Mesenchymal stem cell (in vitro differentiated cells and primary cell): Measurements from ENCODE around the gene WIPF3.

Experiments
- DNase-seq: peaks from one replicate; pipeline ENCODE4 v3.0.0-alpha.2; 2013
- H2AFZ ChIP-seq: one replicate; pipeline ENCODE4 v1.6.1; 2013; ENCODE audit warnings: low read depth, mild to moderate bottlenecking, control low read depth, inconsistent platforms, low read length, moderate library complexity
- H2AK5ac ChIP-seq: 2 replicates; pipeline ENCODE4 v1.6.1; 2013; ENCODE audit warnings: low read length, moderate library complexity, mild to moderate bottlenecking, inconsistent platforms; ENCODE audit not compliant: severe bottlenecking
- H2BK120ac ChIP-seq: one replicate; pipeline ENCODE4 v1.6.1; 2013; ENCODE audit warnings: low read depth, mild to moderate bottlenecking, inconsistent platforms, low read length, moderate library complexity
- H2BK12ac ChIP-seq, 2 experiments: one replicate each; pipeline ENCODE4 v1.6.1; 2013; ENCODE audit warnings: inconsistent platforms in 2 of 2, low read length in 2 of 2, mild to moderate bottlenecking in 2 of 2, moderate library complexity in 2 of 2, control low read depth in 1 of 2
- H2BK15ac ChIP-seq: one replicate; pipeline ENCODE4 v1.6.1; 2013; ENCODE audit warnings: mild to moderate bottlenecking, low read depth, inconsistent platforms; ENCODE audit not compliant: poor library complexity, severe bottlenecking
- H2BK5ac ChIP-seq: 2 replicates; pipeline ENCODE4 v1.6.1; 2013; ENCODE audit warnings: low read depth, mild to moderate bottlenecking, low read length, control low read depth, inconsistent platforms; ENCODE audit not compliant: poor library complexity, severe bottlenecking
- H3K14ac ChIP-seq, 2 experiments: one replicate each; pipeline ENCODE4 v1.6.1; 2013; ENCODE audit warnings: inconsistent platforms in 2 of 2, low read length in 2 of 2, control low read depth in 1 of 2, mild to moderate bottlenecking in 1 of 2, moderate library complexity in 1 of 2
- H3K18ac ChIP-seq, 2 experiments: one replicate each; pipeline ENCODE4 v1.6.1; 2013; ENCODE audit warnings: inconsistent platforms in 2 of 2, low read length in 2 of 2, control low read depth in 1 of 2, low read depth in 1 of 2, mild to moderate bottlenecking in 1 of 2
- H3K23ac ChIP-seq, 2 experiments: one replicate each; pipeline ENCODE4 v1.6.1; 2013; ENCODE audit warnings: inconsistent platforms in 2 of 2, low read length in 2 of 2, mild to moderate bottlenecking in 2 of 2, moderate library complexity in 2 of 2, control low read depth in 1 of 2
- H3K27ac ChIP-seq: 2 replicates; pipeline ENCODE4 v1.5.1; 2013; ENCODE audit warnings: mild to moderate bottlenecking, moderate library complexity, low read length, control low read depth, inconsistent platforms; ENCODE audit not compliant: poor library complexity, severe bottlenecking
- H3K27me3 ChIP-seq, 2 experiments: 2 replicates each; pipeline versions ENCODE4 v1.6.1 to v1.7.0; 2013; ENCODE audit warnings: low read length in 2 of 2, mild to moderate bottlenecking in 2 of 2, moderate library complexity in 2 of 2, control low read depth in 1 of 2, inconsistent platforms in 1 of 2; ENCODE audit not compliant: control insufficient read depth in 1 of 2, insufficient read depth in 1 of 2
- H3K36me3 ChIP-seq, 2 experiments: 2 replicates each; pipeline versions ENCODE4 v1.6.1 to v1.7.0; 2013; ENCODE audit warnings: low read length in 2 of 2, control low read depth in 1 of 2, inconsistent platforms in 1 of 2, low read depth in 1 of 2, mild to moderate bottlenecking in 1 of 2; ENCODE audit not compliant: insufficient read depth in 2 of 2, control insufficient read depth in 1 of 2
- H3K4ac ChIP-seq, 2 experiments: one replicate each; pipeline ENCODE4 v1.6.1; 2013; ENCODE audit warnings: inconsistent platforms in 2 of 2, low read length in 2 of 2, mild to moderate bottlenecking in 2 of 2, moderate library complexity in 2 of 2, control low read depth in 1 of 2, low read depth in 1 of 2
- H3K4me1 ChIP-seq: 2 replicates; pipeline ENCODE4 v1.6.1; 2013; ENCODE audit warnings: low read depth, low read length, control low read depth; ENCODE audit not compliant: control insufficient read depth, insufficient read depth
- H3K4me2 ChIP-seq: 2 replicates; pipeline ENCODE4 v1.6.1; 2013; ENCODE audit warnings: low read length, mild to moderate bottlenecking, inconsistent platforms; ENCODE audit not compliant: poor library complexity, severe bottlenecking
- H3K4me3 ChIP-seq, 2 experiments: 2 replicates each; pipeline versions ENCODE4 v1.5.1 to v1.7.0; 2013; ENCODE audit warnings: low read length in 2 of 2, mild to moderate bottlenecking in 2 of 2, control low read depth in 1 of 2, low read depth in 1 of 2; ENCODE audit not compliant: insufficient read depth in 1 of 2
- H3K79me1 ChIP-seq: replicated peaks from 2 replicates; pipeline ENCODE4 v1.6.1; 2013; ENCODE audit warnings: mild to moderate bottlenecking, control low read depth, low read length, inconsistent platforms; ENCODE audit not compliant: poor library complexity, severe bottlenecking
- H3K9ac ChIP-seq: 2 replicates; pipeline ENCODE4 v1.7.0; 2013; ENCODE audit warnings: mild to moderate bottlenecking, low read length, moderate library complexity
- H3K9me3 ChIP-seq: 2 replicates; pipeline ENCODE4 v1.7.0; 2013; ENCODE audit warnings: mild to moderate bottlenecking, low read length; ENCODE audit not compliant: control insufficient read depth
- H4K8ac ChIP-seq: one replicate; pipeline ENCODE4 v1.6.1; 2013; ENCODE audit warnings: inconsistent platforms, mild to moderate bottlenecking, low read length, moderate library complexity
- H4K91ac ChIP-seq: one replicate; pipeline ENCODE4 v1.6.1; 2013; ENCODE audit warnings: mild to moderate bottlenecking, low read length, inconsistent platforms
- WGBS: methylation state at CpG from one replicate; pipeline ENCODE4 v1.1.7; 2013; ENCODE audit warnings: mixed read lengths; 5-methylcytosine and 5-hydroxymethylcytosine counted together

Gene WIPF3

DNA sequence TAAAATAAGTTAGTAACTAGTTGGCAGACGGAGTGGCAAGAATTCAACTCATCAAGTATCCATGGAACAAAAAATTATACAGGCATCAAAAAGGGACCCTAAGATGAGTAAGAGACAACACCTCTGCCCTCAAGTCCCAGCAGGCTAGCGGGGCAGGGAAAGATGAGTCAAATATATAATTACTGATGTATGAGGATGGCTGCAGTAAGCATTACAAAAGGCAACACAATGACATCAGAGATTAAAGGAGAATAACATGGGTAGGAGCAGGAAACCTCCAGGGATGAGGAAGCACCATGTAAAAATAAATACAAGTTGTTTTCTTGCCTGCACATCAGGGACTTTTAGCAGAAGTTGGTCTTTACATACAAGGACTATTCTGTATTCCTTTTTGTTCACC, 133.9 kb downstream of the WIPF3 start:
- H3K4me2 ChIP-seq = no peak overlapping the region
- H3K4ac ChIP-seq = no peak overlapping the region
- no peak overlapping the region for H2BK15ac ChIP-seq
- H2BK120ac ChIP-seq = no peak overlapping the region
- H3K27me3 ChIP-seq = no peaks in the 10 kb centered on the region
- H2AFZ ChIP-seq = no peak overlapping the region
- no peak overlapping the region for H3K9ac ChIP-seq
- 90% methylated on average over 1 of the region's 2 CpGs for WGBS
- no peak overlapping the region for H2AK5ac ChIP-seq
- H3K9me3 ChIP-seq = no peaks in the 10 kb centered on the region
- no peak overlapping the region for H2BK12ac ChIP-seq
- H3K27ac ChIP-seq = no peak overlapping the region
- DNase-seq = no peak
- H3K4me3 ChIP-seq = no peak overlapping the region
- H3K23ac ChIP-seq = no peak overlapping the region
- no peaks in the 10 kb centered on the region for H3K4me1 ChIP-seq
- H2BK5ac ChIP-seq = no peak overlapping the region
- no peak overlapping the region for H3K14ac ChIP-seq
- no peak overlapping the region for H4K91ac ChIP-seq
- H3K18ac ChIP-seq = no peak overlapping the region
- peaks cover 37% of the 10 kb centered on the region for H3K79me1 ChIP-seq
- no peak overlapping the region for H4K8ac ChIP-seq
- H3K36me3 ChIP-seq = peaks cover 40 to 95% of the 10 kb centered on the region in 2 experiments

- no peak overlapping the region for H2AK5ac ChIP-seq
- no peak overlapping the region for H2BK15ac ChIP-seq
- H2BK120ac ChIP-seq = no peak overlapping the region
- no peak overlapping the region for H4K8ac ChIP-seq
- no peak overlapping the region for H3K4me2 ChIP-seq
- 95% methylated on average over 4 of the region's 4 CpGs for WGBS
- H3K23ac ChIP-seq = no peak overlapping the region
- H2BK12ac ChIP-seq = no peak overlapping the region
- peaks cover 51% of the 10 kb centered on the region for H3K79me1 ChIP-seq
- H3K36me3 ChIP-seq = peaks cover 49 to 94% of the 10 kb centered on the region in 2 experiments
- no peak overlapping the region for H3K4me3 ChIP-seq
- H3K4ac ChIP-seq = no peak overlapping the region
- H2AFZ ChIP-seq = no peak overlapping the region
- no peaks in the 10 kb centered on the region for H3K9me3 ChIP-seq
- no peak for DNase-seq
- H3K27ac ChIP-seq = no peak overlapping the region
- no peak overlapping the region for H3K18ac ChIP-seq
- no peak overlapping the region for H2BK5ac ChIP-seq
- H3K27me3 ChIP-seq = no peaks in the 10 kb centered on the region
- no peak overlapping the region for H4K91ac ChIP-seq
- H3K4me1 ChIP-seq = peaks cover 7% of the 10 kb centered on the region
- H3K9ac ChIP-seq = no peak overlapping the region
- no peak overlapping the region for H3K14ac ChIP-seq
Measured at GRCh38 chr7:29945259-29945809, 139.0 kb downstream of the WIPF3 start.

DNA sequence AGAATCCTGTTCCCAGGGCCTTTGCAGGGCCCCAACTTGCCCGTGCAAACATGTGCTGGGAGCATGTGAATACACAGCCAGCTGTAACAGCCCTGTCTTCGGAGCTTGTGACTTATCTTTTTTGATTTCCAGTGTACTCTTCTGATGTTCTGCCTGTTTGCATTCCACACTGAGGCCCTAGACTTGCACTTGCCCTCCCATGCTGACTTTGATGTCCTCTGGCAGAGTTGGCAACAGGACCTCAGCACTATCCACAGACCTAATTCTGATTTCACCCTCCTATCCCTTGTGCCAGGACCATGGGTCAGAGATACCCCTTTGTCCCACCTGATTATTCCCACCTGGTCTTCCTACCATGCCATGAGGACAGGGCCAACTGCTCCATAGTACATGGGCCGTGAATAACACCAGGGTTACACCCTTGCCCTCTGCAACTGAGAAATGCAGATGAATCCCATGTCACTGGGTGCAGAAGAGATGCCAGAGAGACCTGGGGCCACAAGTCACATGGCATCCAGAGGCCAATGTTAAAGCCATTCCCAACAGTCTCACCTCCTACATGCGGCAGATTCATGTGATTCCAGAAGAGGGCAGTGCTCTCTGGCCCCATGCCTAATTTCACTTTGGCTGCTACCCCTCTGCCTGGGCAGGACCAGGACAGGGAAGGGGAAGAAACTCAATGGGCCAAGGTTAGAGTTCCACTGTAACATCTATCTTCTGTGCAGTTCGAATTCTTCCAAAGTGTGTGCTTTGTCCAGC, 140.3 kb downstream of the WIPF3 start:
- no peak overlapping the region for H4K91ac ChIP-seq
- H2BK120ac ChIP-seq = no peak overlapping the region
- WGBS = 90% methylated on average over 5 of the region's 5 CpGs
- H3K9ac ChIP-seq = no peak overlapping the region
- H4K8ac ChIP-seq = no peak overlapping the region
- no peak overlapping the region for H3K14ac ChIP-seq
- no peak overlapping the region for H3K18ac ChIP-seq
- no peak overlapping the region for H2BK12ac ChIP-seq
- no peak overlapping the region for H3K27ac ChIP-seq
- H3K9me3 ChIP-seq = no peaks in the 10 kb centered on the region
- no peak overlapping the region for H2BK5ac ChIP-seq
- DNase-seq = peak; percentile 24
- H3K23ac ChIP-seq = no peak overlapping the region
- H3K4me2 ChIP-seq = no peak overlapping the region
- no peak overlapping the region for H2AK5ac ChIP-seq
- no peak overlapping the region for H3K4me3 ChIP-seq
- H3K36me3 ChIP-seq = peaks cover 57 to 94% of the 10 kb centered on the region in 2 experiments
- H3K4me1 ChIP-seq = peaks cover 7% of the 10 kb centered on the region
- H2AFZ ChIP-seq = no peak overlapping the region
- no peak overlapping the region for H2BK15ac ChIP-seq
- peaks cover 52% of the 10 kb centered on the region for H3K79me1 ChIP-seq
- no peak overlapping the region for H3K4ac ChIP-seq
- H3K27me3 ChIP-seq = no peaks in the 10 kb centered on the region

DNA sequence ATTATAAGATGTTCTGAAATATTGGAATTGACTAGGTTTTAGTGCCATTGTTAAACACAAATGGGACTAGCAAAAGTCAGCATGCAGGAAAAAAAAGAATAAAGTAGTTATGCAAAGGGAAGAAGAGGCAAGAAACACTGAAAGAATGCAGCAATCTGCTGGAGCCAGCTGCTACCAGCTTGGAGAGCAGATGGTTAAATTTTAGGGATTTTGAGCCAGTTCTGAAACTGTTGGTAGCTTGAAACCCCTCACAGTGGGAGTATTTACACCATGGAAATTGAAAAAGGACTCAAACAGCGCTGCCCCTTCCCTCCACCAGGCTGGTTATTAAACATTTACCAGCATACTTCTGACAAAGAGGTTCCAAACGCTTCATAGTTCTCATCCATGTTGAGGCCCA, 142.3 kb downstream of the WIPF3 start:
- no peak overlapping the region for H3K27ac ChIP-seq
- no peak overlapping the region for H4K8ac ChIP-seq
- H3K4me3 ChIP-seq = no peak overlapping the region
- no peak overlapping the region for H2BK5ac ChIP-seq
- no peak overlapping the region for H3K14ac ChIP-seq
- no peak overlapping the region for H3K4ac ChIP-seq
- no peak overlapping the region for H4K91ac ChIP-seq
- peaks cover 7% of the 10 kb centered on the region for H3K4me1 ChIP-seq
- no peak overlapping the region for H3K9ac ChIP-seq
- no peak overlapping the region for H2BK15ac ChIP-seq
- H2AK5ac ChIP-seq = no peak overlapping the region
- H3K27me3 ChIP-seq = no peaks in the 10 kb centered on the region
- DNase-seq = no peak
- no peak overlapping the region for H3K18ac ChIP-seq
- peaks cover 49 to 93% of the 10 kb centered on the region in 2 experiments for H3K36me3 ChIP-seq
- no peak overlapping the region for H2BK120ac ChIP-seq
- no peak overlapping the region for H2BK12ac ChIP-seq
- no peak overlapping the region for H2AFZ ChIP-seq
- H3K9me3 ChIP-seq = no peaks in the 10 kb centered on the region
- 90% methylated on average over 2 of the region's 2 CpGs for WGBS
- H3K4me2 ChIP-seq = no peak overlapping the region
- H3K79me1 ChIP-seq = peaks cover 48% of the 10 kb centered on the region
- H3K23ac ChIP-seq = no peak overlapping the region
